Kidney glomerular epithelial cell (primary cell): ENCODE results near the gene ZNF837.
A peak's percentile ranks its signal among the peaks of the same experiment; 100 is the strongest.
"Not testable (repeated sequence)": the region's sequence is repeated elsewhere in the genome, so short reads cannot be mapped to it uniquely, and the experiment has no call there.

Experiments
- DNase-seq: peaks from one replicate; lab custom pipeline; 2025; lab: John Stamatoyannopoulos, UW

Gene ZNF837

DNA sequence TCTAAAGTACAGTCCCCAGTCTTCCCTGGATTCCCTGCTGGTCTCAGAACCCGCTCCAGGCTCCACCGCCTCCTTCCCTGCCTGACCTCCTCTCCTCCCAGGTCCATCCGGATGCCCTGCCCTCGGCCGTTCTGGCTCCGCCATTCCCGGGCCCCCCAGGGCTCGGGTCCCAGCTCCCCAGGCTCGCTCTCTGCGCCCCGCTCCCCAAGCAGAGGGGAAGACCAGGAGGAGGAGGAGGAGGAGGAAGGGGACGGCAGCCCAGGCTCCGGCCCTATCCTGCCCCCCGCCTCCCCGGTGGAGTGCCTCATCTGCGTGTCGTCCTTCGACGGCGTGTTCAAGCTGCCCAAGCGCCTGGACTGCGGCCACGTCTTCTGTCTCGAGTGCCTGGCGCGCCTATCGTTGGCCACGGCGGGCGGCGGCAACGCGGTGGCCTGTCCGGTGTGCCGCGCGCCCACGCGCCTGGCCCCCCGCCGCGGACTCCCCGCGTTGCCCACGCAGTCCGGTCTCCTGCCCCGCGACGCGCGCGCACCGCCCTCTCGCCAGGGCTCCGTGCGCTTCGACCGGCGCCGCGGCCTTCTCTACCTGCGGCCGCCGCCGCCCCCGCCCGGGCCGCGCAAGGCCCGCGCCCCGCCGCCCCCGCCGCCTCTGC is 15.3 kb upstream of the ZNF837 start:
- no peak for DNase-seq

DNA sequence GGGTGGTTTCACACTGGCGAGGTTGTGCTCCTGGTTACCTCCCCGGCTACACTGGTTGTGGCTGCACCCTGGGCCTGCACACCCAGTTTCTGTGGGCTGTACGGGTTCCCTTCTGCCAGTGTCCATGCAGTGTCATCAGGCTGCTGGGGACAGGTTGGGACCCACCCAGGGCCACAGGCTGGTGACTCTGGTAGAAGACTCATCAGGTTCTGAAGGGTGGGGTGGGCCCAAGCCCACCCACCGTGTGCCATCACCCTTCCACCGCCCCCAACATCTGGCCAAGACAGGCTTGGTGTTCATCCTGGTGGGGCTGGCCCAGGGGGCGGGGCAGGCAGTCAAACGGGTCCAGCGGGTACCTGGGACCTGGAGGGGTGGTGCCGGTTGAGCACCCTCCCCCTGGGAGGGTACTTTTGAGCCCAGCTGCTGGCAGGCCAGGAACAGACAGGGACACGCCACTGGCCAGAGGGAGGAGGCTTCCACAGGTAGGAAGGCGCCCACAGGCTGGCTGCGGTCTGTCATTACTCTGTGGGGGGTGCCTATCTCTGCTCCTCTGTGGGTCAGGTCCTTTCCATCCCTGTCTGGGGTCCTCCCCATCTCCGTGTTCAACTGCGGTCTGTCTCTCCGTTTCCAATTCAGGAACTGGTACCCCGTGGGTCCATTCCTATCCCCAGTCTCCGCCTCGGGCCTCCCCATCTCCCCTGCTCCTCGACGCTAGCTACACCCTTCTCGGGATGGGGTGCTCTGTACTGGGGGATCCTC is 14.6 kb upstream of the ZNF837 start, which contains the start of gene RNF225:
TSS of gene RNF225 (plus strand) at position 437 of the 759 bp plus-strand sequence. CDS start 434 bp downstream, outside the sequence.
- DNase-seq: no peak

DNA sequence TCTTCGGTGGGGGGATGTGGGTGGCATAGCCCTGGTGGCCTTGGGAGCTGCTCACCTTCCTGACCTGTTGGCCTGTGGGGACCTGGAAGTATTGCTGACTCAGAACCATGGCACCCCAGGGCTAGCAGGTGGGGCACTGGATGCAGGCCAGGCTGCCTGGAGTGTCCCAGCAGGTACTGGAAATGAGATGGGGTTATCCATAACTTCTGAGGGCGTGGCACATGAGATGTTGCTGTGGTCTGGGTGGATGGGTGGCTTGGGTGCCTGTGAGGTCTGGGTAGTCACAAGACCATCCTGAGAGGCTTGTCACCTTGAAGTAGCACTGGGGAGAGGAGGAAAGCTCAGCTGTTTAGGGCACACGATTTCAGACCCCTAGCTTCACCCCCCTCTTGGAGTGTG is 14.0 kb upstream of the ZNF837 start:
- no peak for DNase-seq

DNA sequence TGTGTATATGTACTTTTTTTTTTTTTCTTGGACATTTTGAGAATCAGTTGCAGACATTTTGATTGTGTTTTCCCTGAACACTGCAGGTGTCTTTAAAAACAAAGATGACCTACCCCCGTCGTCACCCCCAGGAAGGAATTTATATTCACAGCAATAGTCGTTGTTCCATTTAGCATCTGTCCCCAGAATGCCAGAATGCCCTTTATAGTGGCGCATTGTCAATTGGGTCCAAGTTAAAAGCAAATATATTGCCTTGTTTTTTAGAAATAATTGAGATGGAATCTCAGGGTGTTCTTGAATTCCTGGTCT is 12.8 kb upstream of the ZNF837 start:
- no peak for DNase-seq

DNA sequence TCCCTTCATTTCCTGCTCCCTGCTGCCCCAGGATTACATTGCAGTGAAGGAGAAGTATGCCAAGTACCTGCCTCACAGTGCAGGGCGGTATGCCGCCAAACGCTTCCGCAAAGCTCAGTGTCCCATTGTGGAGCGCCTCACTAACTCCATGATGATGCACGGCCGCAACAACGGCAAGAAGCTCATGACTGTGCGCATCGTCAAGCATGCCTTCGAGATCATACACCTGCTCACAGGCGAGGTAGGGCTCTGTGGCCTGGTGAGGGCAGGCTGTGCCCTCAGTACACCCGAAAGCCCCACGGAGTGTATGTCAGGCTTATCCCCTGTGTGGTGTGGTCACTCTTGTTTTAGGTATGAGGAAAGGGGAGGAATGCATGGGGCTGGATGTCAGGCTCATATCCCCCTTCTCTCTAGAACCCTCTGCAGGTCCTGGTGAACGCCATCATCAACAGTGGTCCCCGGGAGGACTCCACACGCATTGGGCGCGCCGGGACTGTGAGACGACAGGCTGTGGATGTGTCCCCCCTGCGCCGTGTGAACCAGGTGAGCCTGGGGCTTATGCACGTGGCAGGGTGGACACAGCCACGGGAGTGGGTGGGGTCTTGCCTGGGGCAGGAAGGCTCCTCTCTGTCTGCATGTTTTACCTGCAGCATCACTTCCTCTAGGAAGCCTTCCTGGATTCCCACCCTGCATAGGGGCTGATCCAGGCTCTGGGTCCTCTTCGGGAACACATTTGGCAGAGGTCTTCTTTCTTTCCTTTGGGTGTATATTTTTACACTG is 12.3 kb upstream of the ZNF837 start:
- DNase-seq: no peak

DNA sequence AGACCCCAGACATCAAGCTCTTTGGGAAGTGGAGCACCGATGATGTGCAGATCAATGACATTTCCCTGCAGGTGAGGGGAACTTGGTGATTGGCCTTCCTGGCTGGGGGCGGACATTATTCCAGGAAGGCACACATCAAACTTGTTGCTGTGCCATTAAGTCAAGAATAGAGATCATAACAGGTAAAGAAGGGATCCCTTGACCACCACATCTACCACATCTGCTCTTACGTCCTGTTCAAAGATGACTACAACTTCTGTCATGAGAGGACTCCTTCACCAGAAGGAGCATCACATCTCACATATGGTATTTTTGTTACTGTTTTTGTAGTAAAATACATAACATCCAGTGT is 7.3 kb upstream of the ZNF837 start:
- no peak for DNase-seq

DNA sequence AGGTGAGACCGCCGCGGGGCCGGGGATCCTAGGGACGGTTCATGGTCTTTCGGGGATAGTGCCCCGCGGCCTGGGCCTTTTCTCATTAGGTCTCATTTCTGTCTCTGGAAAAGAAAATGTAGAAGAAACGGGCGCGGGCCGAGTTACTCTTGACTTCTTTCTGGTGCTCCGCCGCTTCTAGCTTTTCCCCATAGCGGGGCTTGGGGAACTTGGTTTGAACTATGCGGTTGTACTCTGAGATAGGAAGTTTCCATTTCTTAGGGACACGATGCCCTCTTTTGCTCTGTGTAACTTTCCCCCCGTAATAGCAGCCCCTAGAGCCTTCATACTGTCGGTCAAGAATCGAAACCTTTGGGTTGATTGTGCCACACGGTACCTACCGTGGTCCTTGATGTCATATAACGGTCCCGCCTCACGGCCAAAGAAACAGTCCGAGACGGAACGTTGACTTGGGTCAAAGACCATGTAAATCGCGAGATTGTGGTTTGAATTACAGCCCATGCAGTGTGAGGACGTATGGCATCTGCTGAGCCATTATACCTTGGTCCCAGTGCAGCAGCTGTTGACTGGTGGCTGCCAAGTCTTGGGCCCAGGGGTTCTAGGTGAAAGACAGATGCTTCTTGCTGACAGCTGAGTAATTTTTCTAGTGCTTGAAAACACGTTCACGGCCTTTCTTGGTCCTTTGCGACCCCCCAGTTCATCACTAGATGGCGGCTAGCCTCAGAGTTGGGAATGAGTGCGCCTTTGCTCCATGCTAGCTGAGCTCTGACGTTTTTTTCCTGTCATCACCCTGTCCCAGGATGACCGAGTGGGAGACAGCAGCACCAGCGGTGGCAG is 6.7 kb upstream of the ZNF837 start:
- no peak for DNase-seq

DNA sequence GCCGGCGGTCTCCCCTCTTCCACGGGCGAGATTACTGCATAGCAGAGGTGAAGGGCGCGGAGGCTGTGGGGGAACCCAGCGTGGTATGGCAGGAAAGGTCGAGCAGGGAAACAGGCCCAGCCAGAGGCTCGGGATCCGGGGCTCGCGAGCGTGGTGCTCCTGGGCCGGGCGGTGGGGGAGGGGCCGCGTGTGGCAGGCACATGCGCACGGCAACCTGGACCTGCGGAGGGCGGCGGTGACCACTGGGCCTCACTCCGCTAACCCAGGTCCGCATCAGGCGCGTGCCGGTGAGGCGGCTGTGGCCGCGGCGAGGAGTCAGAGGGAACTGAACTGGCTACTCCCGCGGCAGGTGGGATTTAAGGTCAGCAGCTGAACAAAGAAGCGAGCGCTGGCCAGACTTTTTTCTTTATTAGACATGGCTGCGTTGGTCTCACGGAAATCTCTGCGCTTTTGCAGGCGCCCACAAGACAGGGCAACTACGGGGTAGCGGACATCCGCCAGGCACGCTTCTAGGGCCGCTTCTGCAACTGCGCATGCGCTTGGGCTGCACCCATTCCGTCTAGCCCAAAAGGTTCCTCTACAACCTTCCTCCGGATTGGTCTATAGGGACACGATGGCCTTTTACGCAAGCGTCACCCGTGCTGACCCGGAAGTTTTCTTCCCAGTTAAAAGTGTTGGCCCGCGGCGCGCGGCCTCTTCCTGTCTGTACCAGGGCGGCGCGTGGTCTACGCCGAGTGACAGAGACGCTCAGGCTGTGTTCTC is 5.9 kb upstream of the ZNF837 start, which contains the start of gene RPS5:
TSS of gene RPS5 (plus strand) at position 694 of the 762 bp plus-strand sequence. CDS start 869 bp downstream, outside the sequence.
- peak; percentile 97 for DNase-seq

DNA sequence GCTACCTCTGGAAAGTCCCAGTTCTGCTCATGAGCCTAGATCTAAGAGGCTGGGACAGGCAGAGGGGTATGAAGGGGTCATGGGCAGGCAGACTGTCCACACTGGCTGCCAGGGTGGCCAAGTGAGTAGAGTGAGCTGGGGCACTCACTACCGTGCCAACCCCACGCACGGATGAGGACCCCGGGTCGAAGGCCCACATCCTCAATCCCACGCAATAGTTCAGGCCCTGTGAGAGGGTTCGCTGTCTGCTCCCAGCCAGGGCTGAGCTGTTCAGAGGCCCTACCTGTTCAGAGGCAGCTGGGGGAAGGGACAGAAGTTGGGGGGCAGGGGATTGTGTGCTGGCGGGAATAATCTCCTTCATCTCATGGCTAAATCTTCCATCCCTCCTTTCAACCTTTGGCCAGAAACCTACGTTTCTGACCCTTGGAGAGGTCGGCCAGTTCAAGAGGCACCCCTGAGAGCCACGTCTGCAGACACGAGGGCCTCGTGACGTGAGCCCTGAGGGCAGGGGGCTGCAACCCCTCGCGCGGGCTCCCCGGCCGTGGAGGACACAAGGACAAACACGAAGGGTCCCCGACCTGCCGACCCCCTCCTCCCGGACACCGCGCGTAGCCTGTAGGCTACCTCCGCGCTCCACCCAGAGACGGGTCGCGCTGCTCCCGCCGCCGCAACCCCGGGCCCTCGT is 5.2 kb upstream of the ZNF837 start:
- DNase-seq: no peak

DNA sequence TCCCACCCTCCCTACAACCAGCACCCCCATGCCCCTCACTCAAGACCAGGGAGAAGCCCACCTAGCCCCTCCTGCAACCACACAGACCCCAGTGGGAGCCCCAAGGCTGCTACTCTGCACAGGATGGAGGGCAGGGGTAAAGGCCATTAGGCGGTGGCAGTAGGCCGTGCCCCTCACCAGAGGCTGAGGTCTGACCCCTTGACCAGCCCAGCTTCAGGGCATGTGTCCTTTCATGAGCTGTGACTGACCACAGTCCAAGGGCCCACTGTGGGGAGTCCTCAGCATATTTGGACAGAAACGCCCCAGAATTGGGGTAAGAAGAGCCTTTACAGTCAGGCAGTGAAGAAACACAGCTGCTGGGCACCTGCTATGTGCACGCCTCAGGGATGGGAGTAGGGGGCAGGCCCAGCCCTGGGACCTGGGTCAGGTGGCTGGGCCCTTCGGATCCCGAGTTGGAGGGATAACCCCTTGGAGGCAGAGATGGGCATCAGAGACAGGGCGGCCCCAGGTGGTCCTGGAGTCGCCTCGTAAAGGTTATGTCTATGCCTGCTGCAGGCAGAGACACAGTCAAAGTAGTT is 4.6 kb upstream of the ZNF837 start:
- no peak for DNase-seq

DNA sequence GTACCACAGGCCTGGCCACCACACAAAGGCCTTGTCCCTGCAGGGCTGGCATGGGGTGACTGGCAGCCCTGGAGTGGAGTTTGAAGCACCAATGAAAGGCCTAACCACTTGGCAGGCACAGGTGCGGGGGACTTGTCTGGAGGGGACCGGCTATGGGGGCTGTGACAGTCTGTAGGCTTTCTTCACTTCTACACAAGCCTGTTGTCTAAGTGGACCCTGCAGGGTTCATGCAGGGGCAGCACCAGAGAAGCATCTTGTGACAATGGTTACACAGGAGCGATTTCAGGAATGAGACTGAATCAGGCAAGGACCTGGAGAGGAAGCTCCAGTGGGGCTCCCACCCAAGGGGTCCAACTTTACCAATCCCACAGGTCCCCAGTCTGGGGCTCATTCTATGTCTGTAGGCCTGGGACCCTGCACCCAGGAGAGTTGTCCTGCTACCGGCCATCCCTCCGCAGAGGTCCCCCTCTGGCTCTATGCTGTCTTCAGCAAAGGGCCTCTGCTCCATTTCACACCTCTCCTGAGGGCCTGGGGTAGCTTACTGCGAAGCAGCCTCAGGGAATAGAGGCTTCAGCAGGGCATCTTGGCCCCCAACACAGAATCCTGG is 2.3 kb upstream of the ZNF837 start:
- no peak for DNase-seq

DNA sequence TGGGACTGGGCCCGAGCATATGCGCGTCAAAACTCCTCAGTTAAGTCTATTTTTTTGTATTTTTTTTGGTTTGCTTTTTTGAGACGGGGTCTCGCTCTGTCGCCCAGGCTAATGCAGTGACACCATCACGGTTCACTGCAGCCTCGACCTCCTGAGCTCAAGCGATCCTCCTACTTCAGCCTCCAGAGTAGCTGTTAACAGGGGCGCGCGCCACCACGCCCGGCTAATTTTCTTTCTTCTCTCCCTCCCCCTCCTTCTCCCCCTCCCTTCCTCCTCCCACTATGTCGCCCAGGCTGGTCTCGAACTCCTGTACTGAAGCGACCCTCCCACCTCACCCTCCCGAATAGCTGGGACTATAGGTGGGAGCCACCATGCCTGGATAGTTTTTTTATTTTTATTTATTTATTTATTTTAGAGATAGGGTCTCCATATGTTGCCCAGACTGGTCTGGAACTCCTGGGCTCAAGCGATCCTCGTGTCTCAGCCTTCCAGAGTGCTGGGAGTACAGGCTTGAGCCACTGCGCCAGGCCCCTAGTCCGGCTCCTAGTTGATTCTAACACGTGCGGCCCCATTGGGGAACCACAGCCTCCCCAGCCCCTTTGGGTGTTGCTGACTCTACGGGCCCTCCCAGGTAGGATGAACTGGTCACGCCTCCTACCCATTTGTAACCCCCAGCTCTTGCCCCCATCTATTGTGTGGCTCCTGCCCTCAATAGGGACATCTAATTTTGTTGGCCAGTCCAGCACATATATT is 806 bp upstream of the ZNF837 start:
- DNase-seq: no peak

DNA sequence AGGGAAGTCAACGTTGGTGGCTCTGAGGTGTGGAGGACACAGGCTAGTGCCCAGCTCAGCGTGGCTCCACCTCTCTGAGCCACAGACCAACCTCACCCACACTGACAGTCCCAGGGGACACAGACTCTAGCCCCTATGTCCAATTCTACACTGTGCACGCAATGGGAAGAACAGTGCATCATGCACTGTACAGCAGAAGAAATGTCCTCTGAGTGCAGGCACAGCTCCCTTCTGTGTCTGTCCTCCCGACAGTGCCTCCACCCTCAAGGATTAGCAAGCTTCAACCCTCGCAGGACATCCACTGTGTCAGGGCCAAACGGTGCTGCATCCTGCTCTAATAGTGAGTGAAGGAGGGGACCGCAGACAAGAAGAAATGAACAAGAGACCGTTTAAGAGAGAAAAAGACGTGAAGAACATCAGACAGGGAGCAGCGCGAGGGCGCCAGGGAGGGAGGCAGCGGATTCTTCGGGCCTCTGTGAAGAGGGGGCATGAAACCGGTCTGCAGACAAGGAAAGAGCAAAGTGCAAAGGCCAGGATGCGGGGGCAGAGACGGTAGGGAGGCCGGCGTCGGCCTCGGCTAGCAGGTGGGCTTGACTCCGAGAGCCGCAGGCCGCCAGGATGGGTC is 681 bp downstream of the ZNF837 start:
- DNase-seq: no peak

DNA sequence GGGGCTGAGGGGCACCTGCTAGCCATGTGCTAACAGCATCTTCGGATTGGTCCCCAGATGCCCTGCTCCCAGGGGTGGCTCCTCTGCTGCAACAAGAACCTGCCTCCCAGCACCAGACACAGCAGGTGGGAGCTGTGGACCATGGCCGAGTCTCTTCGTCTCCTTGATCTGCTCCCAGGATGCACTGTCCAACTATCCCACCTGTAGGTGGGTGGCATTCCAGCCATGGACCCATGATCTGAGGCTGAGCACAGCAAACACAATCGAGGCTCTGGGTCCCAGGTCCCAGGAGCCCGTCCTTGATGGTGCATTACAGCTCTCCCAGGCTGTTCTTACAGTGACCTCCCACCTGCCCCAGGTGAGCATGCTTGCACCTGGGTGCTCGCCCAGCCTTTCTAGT is 1.6 kb downstream of the ZNF837 start:
- DNase-seq: no peak

DNA sequence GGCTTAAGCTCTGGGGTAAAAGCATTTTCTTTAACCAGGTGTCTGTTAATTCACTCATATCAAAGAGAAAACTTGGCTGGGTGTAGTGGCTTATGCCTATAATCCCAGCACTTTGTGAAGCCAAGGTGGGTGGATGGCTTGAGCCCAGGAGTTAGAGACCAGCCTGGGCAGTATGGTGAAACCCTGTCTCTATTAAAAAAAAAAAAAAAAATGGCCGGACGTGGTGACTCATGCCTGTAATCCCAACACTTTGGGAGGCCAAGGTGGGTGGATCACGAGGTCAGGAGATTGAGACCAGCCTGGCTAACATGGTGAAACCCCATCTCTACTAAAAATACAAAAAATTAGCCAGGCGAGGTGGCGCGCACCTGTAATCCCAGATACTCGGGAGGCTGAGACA is 4.1 kb downstream of the ZNF837 start:
- not testable (repeated sequence) for DNase-seq

DNA sequence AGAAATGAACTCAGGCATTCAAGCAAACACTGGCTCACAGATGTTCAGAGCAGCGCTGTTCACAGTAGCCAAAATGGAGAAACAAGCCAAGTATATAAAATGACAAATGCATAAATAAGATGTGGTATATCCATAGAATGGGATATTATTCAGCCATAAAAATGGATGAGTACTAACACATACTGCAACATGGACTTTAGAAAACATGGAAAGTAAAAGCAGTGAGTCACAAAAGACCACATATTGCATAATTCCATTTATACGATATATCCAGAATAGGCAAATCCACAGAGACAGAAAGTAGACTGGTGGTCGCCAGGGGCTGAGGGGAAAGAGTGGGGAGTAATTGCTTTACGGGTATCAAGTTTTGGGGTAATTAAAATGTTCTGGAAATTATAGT is 6.6 kb downstream of the ZNF837 start:
- DNase-seq: no peak

DNA sequence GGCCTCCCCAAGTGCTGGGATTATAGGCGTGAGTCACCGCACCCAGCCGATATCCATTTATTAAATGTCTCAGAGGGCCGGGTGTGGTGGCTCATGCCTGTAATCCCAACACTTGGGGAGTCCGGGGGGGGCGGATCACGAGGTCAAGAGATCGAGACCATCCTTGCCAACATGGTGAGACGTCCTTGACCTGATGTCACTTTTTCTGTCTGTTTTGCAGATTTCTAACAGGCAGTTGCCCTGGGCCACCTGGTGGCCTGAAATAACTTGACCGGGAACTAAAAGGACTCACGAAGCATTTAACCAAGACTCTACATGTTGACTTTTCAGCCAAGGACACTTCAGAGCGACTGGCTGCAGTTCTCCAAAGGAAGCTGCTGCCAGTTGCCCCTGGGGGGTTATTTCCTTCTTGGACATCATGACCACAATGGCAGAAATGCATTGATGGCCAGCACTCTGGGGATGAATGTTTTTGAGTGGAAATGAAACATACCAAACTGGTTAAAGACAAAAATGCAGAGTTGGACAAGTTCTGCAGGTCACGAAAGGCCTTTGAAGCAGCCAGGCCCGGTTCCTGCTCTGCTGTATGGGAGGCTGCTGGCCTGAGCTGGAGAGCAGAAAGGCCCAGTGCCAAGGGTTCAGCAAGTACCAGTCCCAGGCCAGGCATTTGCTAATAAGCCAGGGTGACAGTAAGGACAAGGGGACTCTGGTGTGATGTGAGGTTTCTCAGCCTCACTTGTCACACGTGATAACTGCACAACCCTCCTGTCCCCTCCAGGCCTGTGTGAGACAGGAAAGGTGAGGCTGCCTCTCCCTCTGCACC is 8.3 kb downstream of the ZNF837 start:
- no peak for DNase-seq
